Measurements from ENCODE around the gene TYW1B.

- no peak for TF ChIP-seq CTCF (IDR thresholded peaks at IDR 0.05; ENCODE audit: low read depth, low read length, poor library complexity, severe bottlenecking)
- TF ChIP-seq EZH2phosphoT487 (IDR thresholded peaks at IDR 0.05; ENCODE audit: borderline replicate concordance, low read length) = no peak
Observed at GRCh38 chr7:72751378-72751777, 76.6 kb downstream of the TYW1B start.
